GM06990 (cell line): ENCODE measurements around the gene LAMA3.

Experiments used
- DNase-seq: peaks from one replicate; pipeline ENCODE4 v3.0.0-alpha.2; 2011; ENCODE audit not compliant: insufficient read length; ENCODE audit errors: extremely low read depth
- H3K27me3 ChIP-seq: replicated peaks from 2 replicates; pipeline ENCODE4 v1.6.0; 2011; ENCODE audit warnings: low read length; ENCODE audit not compliant: control insufficient read depth, insufficient read depth
- H3K36me3 ChIP-seq: 2 replicates; pipeline ENCODE4 v1.5.1; 2011; ENCODE audit warnings: low read length; ENCODE audit not compliant: control insufficient read depth, insufficient read depth
- H3K4me3 ChIP-seq: replicated peaks from 2 replicates; pipeline ENCODE4 v1.5.1; 2011; ENCODE audit warnings: low read depth, mild to moderate bottlenecking, control low read depth, low read length
- TF ChIP-seq, protein P1 (sequence below): IDR thresholded peaks from 2 replicates; pipeline ENCODE4 v1.5.1; 2011; ENCODE audit warnings: low read length, control low read depth, mild to moderate bottlenecking, inconsistent platforms; ENCODE audit not compliant: insufficient read depth, poor library complexity, severe bottlenecking

LAMA3 gene

DNA sequence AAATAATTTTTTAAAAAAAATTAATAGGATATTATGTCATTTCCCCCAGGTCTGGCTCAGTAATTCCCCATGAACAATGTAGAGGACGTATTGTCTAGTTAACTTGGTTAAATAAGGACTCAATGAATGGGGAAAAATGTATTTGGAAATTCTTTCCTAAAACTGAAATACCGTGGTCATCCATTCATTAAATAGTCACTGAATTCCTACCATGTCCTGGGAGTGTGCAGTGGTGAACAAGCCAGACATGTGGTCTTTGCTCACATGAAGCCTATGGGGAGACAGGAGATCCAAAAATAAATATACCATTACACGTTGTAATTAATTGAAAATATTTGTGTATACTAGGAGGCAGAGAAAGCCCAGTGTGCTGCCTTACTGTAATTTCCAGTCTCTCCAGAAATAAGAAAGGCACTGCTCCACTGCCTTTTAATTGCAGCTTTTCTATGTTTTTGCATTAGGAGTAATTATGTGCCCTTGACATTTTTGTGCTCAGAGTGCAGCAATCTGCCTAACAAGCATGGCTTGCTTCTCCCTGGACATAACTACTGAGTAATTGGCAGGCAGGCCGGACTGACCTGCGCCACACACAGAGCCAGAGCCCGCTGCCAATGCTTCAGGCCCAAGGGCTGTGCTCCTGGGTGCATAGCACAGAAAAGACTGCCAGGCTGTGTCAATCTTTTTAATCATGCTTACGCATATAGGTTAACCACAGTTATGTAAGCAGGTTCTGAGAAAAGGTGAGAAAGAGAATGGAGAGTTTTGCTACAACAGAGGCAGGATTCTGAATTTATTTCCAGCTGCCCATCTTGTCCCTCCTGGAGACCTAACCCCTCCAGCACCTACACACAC, 303.1 kb downstream of the LAMA3 start:
- peak; percentile 59 for DNase-seq
- Histone ChIP-seq H3K27me3 (no peaks in the 10 kb centered on the region), H3K36me3 (no peaks in the 10 kb centered on the region), H3K4me3 (peak overlapping the region; percentile 65)
- TF ChIP-seq, protein P1, sequence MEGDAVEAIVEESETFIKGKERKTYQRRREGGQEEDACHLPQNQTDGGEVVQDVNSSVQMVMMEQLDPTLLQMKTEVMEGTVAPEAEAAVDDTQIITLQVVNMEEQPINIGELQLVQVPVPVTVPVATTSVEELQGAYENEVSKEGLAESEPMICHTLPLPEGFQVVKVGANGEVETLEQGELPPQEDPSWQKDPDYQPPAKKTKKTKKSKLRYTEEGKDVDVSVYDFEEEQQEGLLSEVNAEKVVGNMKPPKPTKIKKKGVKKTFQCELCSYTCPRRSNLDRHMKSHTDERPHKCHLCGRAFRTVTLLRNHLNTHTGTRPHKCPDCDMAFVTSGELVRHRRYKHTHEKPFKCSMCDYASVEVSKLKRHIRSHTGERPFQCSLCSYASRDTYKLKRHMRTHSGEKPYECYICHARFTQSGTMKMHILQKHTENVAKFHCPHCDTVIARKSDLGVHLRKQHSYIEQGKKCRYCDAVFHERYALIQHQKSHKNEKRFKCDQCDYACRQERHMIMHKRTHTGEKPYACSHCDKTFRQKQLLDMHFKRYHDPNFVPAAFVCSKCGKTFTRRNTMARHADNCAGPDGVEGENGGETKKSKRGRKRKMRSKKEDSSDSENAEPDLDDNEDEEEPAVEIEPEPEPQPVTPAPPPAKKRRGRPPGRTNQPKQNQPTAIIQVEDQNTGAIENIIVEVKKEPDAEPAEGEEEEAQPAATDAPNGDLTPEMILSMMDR: no peak

DNA sequence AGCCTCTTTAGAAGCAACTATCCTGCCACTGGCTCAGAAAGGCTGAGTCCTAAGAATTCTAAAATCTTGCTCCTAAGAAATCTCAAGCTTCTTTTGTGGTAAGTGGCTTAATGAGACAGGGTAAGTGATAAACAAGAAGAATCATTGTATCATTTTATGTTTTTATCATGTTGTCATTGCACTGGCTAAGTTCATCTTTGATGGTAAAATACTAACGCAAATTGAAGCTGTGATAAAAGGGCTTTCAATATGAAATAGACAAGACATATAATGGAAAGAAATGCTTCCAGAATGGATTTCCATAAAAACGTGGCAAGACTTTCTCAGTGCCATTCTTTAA, 303.7 kb downstream of the LAMA3 start:
- H3K36me3 ChIP-seq: no peaks in the 10 kb centered on the region
- DNase-seq: no peak
- H3K27me3 ChIP-seq: no peaks in the 10 kb centered on the region
- TF ChIP-seq, protein P1: no peak
- peak overlapping the region; percentile 65 for H3K4me3 ChIP-seq

DNA sequence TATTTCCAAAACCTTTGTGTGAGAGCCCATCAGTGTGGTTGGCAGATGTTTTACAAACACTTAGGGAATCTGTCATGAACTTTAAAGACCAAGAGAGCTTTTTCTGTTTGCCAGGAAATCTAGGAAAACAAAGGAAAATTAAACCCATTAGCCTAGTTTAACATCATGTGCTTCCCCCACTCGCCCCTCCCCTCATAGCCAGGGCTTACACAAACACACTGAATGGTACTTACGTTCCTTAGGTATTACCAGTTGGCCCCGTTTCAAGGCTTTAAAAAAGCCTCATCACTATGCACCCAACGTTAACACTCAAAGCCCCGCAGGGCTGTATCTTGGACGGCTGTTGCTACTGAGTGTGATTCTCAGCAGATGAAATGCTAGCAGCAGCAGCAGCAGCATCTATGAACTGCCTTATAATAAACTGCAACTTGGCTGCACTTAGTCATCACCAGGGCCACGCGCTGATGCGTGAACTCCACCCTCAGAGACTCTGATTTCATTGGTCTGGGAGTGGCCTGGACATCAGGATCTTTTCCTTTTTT, 305.2 kb downstream of the LAMA3 start:
- H3K4me3 ChIP-seq: peak overlapping the region; percentile 65
- DNase-seq: no peak
- H3K27me3 ChIP-seq: no peaks in the 10 kb centered on the region
- no peaks in the 10 kb centered on the region for H3K36me3 ChIP-seq
- TF ChIP-seq, protein P1: no peak

DNA sequence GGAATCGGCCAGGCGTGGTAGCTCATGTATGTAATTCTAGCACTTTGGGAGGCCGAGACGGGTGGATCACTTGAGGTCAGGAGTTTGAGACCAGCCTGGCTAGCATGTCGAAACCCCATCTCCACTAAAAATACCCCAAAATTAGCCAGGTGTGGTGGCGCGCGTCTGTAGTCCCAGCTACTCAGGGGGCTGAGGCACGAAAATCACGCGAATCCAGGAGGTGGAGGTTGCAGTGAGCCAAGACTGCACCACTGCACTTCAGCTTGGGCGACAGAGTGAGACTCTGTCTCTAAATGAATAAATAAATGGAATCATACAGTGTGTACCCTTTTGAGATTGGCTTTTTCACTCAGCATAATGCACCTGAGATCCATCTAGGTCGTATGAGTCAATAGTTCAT, 305.9 kb downstream of the LAMA3 start:
- no peaks in the 10 kb centered on the region for H3K36me3 ChIP-seq
- TF ChIP-seq, protein P1: no peak
- H3K4me3 ChIP-seq: peak overlapping the region; percentile 29
- DNase-seq: peak; percentile 71
- no peaks in the 10 kb centered on the region for H3K27me3 ChIP-seq

DNA sequence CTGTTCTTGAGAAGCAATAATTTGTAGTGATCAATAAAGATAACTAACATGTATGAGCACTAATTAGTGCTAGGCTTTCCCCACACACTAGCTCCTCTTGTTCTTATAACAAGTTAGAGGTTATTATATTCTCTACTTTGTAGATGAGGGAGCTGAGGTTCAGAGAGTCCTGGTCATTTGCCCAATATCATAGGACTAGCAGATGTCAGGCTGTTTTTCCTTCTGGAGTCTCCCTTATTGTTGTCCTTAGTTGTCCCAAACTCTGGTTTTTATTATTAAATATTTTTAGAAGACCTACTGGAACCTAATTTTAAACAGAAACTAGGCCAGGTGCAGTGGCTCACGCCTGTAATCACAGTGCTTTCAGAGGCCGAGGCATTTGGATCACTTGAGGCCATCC, 308.8 kb downstream of the LAMA3 start:
- no peaks in the 10 kb centered on the region for H3K36me3 ChIP-seq
- TF ChIP-seq, protein P1: no peak
- no peak for DNase-seq
- no peaks in the 10 kb centered on the region for H3K27me3 ChIP-seq
- H3K4me3 ChIP-seq: no peak overlapping the region

DNA sequence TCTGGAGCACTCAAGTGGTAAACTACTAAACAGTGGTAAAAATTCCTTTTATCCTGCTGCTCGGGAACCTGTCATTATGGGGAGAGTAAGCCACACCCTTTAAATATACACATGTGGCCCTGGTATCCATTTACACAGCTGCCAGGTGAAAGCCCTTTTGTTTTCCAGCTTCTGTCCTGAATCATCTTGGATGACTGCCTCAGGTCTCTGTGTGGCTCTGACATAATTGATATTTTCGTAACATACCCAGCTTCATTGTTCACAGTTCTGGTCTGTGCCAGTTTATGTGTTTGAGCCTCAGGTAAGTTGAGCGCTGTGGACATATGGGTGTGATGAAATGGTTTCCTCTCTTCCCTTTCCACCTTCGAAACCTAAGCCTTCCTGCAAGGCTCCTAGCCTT, 309.6 kb downstream of the LAMA3 start:
- H3K27me3 ChIP-seq: no peaks in the 10 kb centered on the region
- DNase-seq: no peak

More for the DNA sequence above, 309.6 kb downstream of the LAMA3 start:
- H3K36me3 ChIP-seq: no peaks in the 10 kb centered on the region; the same call in 1 of the 2 replicates
- no peak overlapping the region for H3K4me3 ChIP-seq
- TF ChIP-seq, protein P1: no peak
